ENCODE data around the gene FAM131A. TPM values are rescaled to one million over a fixed set of nuclear protein-coding genes. Genes with fewer than 3 reads are reported as not detected.

The FAM131A gene
- total and polyA plus RNA-seq, 7 donors: 12.6 to 36.7 (median 28.0) TPM

GRCh38 chr3:184352897-184353545 lies 15.6 kb downstream of the FAM131A start:
- Histone ChIP-seq H3K27ac (no peak overlapping the region), H3K27me3 (no peaks in the 10 kb centered on the region), H3K36me3 (peaks cover 0 to 31% (median 5%) of the 10 kb centered on the region in 4 donors), H3K4me3 (no peak overlapping the region), H3K9me3 (no peaks in the 10 kb centered on the region), H3K4me1 (peaks cover 0 to 11% (median 2%) of the 10 kb centered on the region in 4 donors)
- 86 to 88% methylated on average over 11 of the region's 11 CpGs for WGBS, 2 donors
- intact Hi-C loops (cut with DNase I): no loop called here
- DNase-seq: no peak
- TF ChIP-seq EP300 (IDR thresholded peaks at IDR 0.05) (no peak), CTCF (IDR thresholded peaks at IDR 0.05) (no peak), POLR2AphosphoS5 (IDR thresholded peaks at IDR 0.05) (no peak), POLR2A (IDR thresholded peaks at IDR 0.05) (no peak)

- H3K27ac ChIP-seq: no peak overlapping the region
- no peak overlapping the region for H3K4me3 ChIP-seq
- TF ChIP-seq CTCF (IDR thresholded peaks at IDR 0.05): no peak
- TF ChIP-seq POLR2AphosphoS5 (IDR thresholded peaks at IDR 0.05): no peak
- no peak for TF ChIP-seq EP300 (IDR thresholded peaks at IDR 0.05)
- TF ChIP-seq POLR2A (IDR thresholded peaks at IDR 0.05): no peak
- intact Hi-C loops (cut with DNase I): no loop called here
- peaks cover 0 to 31% (median 6%) of the 10 kb centered on the region in 4 donors for H3K36me3 ChIP-seq
- H3K4me1 ChIP-seq: peaks cover 0 to 11% (median 2%) of the 10 kb centered on the region in 4 donors
- H3K9me3 ChIP-seq: no peaks in the 10 kb centered on the region
- no peak for DNase-seq
- H3K27me3 ChIP-seq: no peaks in the 10 kb centered on the region
- 93 to 95% methylated on average over 11 of the region's 11 CpGs for WGBS, 2 donors
Measured at GRCh38 chr3:184353546-184353941, 16.1 kb downstream of the FAM131A start.

- H3K36me3 ChIP-seq: peaks cover 0 to 31% (median 6%) of the 10 kb centered on the region in 4 donors
- no peak for DNase-seq
Measured at GRCh38 chr3:184354121-184354728, 16.8 kb downstream of the FAM131A start.

GRCh38 chr3:184354754-184355153 lies 17.4 kb downstream of the FAM131A start:
- Histone ChIP-seq H3K27me3 (no peaks in the 10 kb centered on the region), H3K27ac (no peak overlapping the region), H3K4me3 (no peak overlapping the region), H3K4me1 (peaks cover 0 to 17% (median 5%) of the 10 kb centered on the region in 4 donors), H3K9me3 (no peaks in the 10 kb centered on the region), H3K36me3 (peaks cover 0 to 31% (median 6%) of the 10 kb centered on the region in 4 donors)
- DNase-seq: no peak
- intact Hi-C loops (cut with DNase I): no loop called here
- TF ChIP-seq POLR2AphosphoS5 (IDR thresholded peaks at IDR 0.05) (no peak), POLR2A (IDR thresholded peaks at IDR 0.05) (no peak), EP300 (IDR thresholded peaks at IDR 0.05) (no peak), CTCF (IDR thresholded peaks at IDR 0.05) (no peak)
- 74 to 84% methylated on average over 8 of the region's 8 CpGs for WGBS, 2 donors

More at GRCh38 chr3:184354121-184354728, 16.8 kb downstream of the FAM131A start:
- Histone ChIP-seq H3K27me3 (no peaks in the 10 kb centered on the region), H3K27ac (no peak overlapping the region), H3K9me3 (no peaks in the 10 kb centered on the region), H3K4me3 (no peak overlapping the region), H3K4me1 (peaks cover 0 to 12% (median 2%) of the 10 kb centered on the region in 4 donors)
- intact Hi-C loops (cut with DNase I): no loop called here
- 56 to 57% methylated on average over 18 of the region's 18 CpGs for WGBS, 2 donors
- TF ChIP-seq CTCF (IDR thresholded peaks at IDR 0.05) (peak; percentile 19 to 68 (median 48)), POLR2AphosphoS5 (IDR thresholded peaks at IDR 0.05) (no peak)
